Fibroblast of skin of right biceps (primary cell): Measurements from ENCODE around the gene STX2.
"Not testable (repeated sequence)": the region's sequence is repeated elsewhere in the genome, so short reads cannot be mapped to it uniquely, and the experiment has no call there.

Source experiments
- DNase-seq: peaks from one replicate; pipeline ENCODE4 v3.0.0-alpha.2; 2013

The STX2 gene

DNA sequence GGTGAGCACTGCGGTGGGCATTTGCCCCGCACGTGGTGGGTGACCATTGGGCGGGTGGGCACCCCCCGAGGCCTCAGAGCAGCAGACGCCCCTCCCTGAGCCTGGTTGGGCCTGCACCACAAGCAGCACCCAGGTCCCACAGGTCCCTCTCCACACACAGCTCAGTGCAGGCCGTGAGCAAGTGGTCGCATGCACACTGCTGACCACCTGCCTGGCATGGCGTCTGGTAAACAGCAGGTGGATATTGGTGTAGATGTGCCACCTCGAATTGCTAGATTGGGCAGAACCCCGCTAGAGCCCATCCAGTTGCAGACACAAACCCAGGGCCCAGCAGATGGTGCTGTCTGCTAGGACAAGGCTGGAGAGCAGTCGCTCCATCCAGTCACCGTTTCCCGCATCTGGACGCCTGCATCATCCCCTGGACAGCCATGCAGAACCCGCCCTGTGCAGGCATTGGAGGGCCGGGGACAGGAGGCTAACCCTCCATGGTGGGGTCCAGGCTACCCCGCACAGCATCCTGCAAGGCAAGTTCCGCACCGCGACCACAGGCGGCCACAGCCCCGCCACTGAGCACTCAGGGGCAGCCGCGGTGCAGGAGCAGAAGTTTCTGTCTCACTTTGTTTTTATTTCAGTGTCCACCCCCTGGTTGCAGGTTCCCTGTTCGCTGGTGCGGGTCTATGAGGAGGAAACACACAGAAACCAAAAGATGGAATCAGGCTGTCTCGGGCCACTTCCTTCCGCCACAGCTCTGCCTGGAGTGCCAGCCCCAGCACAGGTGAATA, 77.3 kb downstream of the STX2 start:
- DNase-seq, result peak; percentile 20

DNA sequence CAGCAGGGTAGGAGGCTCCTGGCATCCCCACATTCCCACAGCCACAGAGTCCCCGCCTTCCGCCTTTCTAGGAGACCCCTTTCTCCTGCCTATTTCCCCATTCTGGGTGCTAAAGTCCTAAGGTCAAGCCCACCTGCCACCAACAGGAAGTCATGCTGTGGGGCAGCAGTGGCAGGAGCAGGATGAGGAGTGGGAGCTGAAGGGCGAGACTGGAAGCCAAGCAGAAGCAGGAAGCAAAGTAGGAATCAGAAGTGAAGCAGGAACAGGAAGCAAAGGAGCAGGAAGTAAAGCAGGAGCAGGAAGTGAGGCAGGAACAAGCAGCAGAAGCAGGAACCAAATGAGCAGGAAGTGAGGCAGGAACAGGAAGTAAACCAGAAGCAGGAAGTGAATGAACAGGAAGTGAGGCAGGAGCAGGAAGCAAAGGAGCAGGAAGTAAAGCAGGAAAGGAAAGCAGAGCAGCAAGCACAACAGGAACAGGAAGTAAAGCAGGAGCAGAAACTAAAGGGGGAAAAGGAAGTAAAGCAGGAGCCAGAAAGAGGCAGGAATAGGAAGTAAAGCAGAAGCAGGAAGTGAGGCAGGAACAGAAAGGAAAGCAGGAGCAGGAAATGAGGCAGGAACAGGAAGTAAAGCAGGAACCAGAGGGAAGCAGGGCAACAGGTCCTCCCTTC, 84.7 kb downstream of the STX2 start:
- no peak for DNase-seq

DNA sequence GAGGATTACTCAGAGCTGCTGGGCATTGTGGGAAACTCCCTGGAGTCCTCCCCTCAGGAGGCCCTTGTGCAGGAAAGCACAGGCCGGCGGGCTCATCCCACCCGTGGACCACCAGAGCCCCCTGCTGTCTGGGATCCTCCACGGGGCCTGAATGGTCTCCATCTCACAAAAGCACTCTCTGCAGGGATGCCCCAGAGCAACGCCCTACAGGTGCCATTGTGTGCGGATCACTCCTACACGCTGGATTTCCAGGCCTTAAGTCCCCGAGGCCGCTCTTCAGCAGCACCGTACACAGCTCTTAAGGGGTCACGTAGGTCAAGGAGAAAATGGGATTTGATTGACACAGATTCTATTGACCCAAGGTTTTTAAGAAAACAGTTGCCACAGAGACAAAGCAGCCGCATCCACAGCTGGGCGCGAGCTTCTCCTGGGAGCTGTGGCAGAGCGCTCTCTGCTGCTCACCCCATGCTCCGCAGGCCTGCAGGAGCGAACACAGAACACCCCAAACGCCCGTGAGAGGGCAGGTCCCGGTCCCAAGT, 86.3 kb downstream of the STX2 start:
- no peak for DNase-seq

DNA sequence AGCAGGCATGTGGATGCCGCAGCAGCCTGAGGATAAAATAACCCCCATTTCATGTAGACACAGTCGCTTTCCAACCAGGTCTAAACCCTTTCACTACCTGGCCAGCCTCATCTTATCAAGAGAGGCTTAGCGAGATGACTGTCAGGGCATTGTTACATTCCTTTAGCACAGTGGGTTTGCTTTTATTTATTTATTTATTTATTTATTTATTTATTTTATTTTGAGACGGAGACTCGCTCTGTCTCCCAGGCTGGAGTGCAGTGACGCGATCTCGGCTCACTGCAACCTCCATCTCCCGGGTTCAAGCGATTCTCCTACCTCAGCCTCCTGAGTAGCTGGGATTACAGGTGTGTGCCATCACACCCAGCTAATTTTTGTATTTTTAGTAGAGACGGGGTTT, 87.0 kb downstream of the STX2 start:
- not testable (repeated sequence) for DNase-seq

DNA sequence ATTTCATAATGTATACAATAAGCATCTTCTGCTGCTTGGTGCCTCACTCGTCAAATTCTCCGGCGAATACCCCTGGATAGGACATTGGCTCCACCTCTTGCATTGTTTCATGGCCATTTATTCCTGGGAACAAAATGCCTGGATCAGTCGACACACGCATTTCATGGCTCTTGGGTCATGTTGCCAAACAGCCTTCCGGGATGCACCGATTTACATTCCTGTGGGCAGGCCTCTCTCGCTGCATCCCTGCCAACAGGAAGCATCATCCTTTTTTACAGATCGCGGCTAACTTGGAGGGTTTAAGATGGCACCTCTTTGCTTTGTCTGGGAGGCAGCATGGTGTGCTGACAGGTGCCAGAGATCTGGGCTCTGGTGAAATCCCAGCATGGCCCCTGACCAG, 90.3 kb downstream of the STX2 start:
- DNase-seq, result no peak

DNA sequence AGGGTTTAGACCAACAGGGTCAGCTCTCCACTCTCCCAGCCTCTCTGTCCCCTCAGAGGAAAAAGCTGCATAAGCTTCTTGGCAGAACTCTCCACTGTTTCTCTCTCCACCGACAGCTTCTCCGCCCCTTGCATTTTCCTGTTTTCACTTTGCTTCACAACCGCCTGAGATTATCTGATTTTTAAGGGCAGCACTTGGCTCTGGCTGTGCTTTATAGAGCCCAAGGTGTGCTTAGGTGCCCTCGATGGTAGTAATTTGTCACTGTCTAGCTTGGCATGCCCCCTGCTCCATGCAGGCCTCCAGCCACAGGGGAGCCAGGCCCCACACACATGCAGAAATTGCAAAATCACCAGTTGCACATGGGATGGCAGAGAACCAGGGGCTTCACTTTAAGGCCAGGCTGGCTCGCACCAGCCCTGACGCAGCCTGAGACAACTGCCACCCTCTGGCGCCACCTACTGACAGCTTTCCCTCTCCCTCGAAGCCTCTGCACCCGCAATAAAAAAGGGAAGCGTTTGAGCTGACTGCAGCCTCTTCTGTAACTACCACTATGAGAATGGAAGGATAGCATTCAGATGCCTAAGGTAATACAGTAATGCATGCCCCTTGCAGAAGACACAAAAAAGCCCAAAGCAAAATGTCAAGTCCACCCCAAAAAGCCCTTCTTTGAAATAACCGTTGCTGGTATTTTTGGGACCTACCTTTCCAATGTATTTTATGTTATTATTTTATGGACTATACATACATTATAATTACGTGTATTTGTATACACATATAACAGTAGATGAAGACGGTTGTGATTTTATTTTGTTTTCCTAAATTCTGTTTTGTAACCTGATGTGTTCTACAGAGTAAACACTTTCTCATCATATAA, 90.9 kb downstream of the STX2 start:
- peak; percentile 52 for DNase-seq

DNA sequence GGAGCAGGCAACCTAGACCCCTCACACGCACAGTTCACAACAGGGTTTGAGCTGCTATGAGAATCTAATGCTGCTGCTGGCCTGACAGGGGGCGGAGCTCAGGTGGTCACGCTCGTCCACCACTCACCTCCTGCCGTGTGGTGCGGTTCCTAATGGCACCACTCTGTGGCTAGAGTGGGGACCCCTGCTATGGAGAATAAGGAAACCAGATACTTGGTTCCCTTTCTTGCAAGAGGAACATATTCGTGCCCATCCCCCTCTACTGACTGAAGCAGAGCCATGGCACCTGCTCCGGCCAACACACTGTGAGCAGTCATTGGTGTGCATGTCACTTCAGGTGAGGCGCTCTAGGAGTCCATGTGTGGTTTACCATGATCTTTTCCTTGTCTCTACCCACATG, 92.5 kb downstream of the STX2 start:
- no peak for DNase-seq

DNA sequence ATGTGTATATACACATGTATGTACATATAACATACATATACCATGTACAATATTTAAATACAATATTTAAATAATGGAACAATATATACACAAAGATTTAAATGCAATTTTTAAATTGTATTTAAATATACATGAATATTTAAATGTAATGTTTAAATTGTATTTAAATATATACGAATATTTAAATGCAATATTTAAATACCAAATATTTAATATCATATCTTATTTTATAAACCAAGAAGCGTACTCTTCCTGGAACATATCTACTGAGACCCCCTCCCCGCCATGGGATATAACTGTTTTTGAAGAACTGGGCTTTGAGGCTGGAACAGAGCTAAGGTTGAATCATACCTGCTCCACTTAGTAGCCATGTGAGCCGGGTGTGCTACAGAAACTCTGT, 93.1 kb downstream of the STX2 start:
- DNase-seq, result no peak

DNA sequence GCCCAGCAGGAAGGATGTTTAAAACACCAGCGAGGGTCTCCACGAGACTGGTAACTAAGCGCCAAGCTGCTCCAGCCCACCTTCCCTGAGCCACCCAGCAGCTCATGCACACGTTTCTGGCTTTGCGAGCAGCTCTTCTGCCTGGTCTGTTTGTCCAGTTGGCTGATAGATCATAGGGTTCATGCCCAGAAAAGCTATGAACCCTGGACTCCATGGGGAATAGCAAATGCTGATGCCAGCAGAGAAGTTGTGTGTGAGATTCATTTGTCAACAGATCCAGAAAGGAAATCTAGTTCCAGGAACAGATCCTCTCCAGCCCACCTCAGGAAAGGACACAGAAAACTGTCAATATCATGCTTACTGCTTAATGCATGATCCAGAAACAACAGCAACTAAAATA, 94.8 kb downstream of the STX2 start:
- no peak for DNase-seq

DNA sequence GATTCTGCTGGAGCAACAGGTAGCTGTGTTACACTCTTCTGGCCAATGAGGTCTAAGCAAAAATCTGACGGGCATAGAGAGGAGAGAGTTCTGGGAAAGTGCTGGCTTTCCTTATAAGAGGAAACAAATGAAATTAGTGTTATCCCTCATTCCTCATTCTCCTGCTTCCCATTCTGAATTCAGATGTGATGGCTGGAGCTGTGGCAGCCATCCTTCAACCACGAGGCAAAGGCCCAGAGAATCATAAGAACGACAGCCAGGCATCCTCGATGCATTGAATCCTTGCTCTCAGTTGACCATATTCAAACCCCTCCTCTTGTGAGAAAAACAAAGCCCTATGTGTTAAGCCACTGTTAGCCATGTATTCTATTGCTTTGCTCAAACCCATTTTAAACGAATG, 95.4 kb downstream of the STX2 start:
- no peak for DNase-seq

DNA sequence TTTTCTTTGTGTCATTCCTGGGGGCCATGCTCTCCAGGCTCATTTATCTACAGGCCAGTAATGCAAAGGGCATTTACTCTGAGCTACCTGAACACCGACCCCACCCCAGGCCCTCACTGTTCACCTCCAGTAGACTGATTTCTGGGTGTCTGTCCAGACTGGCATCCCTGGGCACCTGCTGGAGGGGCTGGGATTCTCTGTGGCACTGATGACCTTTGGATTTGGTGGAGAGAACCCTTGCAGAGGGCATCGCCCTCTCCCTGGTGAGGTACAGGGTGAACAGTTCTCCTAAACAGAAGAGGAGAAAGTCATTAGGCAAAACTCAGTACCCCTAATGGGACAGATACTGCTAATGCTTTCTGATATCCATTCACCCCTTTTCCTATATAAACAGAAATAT, 95.9 kb downstream of the STX2 start:
- DNase-seq, result no peak

DNA sequence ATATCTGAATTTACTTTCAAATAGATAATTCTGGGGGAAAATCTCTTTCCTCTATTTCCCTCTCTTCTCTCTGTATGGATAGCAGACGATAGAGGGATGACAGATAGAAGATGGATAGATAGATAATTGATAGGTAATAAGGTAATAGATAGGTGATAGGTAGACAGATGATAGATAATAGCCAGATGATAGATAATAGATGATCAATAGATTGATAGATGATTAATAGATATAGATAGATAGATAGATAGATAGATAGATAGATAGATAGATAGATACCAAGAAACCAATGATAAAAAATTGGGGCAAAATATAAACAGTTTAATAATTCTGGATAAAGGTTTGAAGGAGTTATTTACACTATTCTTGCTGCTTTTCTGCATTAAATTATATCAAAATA, 96.3 kb downstream of the STX2 start:
- no peak for DNase-seq

DNA sequence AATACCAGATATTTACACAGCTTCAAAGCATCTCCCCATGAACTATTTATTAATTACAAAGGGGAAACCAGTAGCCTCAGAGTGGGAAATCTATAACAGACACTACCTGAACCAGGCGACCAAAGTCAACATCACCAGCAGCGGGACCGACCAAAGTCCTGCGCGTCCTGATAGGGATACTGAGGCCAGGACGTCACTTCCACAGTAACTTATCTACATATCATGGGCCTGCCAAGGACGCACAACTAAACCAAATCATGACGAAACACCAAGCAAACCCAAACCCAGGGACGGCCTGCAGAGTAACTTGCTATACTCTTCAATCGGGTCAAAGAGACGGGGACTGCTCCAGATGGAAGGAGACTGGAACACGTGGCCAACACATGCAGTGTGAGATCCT, 96.9 kb downstream of the STX2 start:
- DNase-seq, result no peak
